GM19397 (cell line): ENCODE data around the gene AKAP6.
A peak's percentile ranks its signal among the peaks of the same experiment; 100 is the strongest.

Experiments used
- ATAC-seq: cut with Tn5 transposase; IDR thresholded peaks from one replicate; pipeline ENCODE4 v1.9.1; 2021; ENCODE audit warnings: mild to moderate bottlenecking, moderate library complexity; ENCODE audit not compliant: unreplicated experiment

Gene AKAP6

GRCh38 chr14:32696325-32697091 is 367.4 kb downstream of the AKAP6 start:
- no peak for ATAC-seq

- no peak for ATAC-seq
Measured at GRCh38 chr14:32697114-32697513, 368.0 kb downstream of the AKAP6 start.

GRCh38 chr14:32697704-32698103 is 368.6 kb downstream of the AKAP6 start:
- no peak for ATAC-seq

GRCh38 chr14:32698831-32699230 is 369.7 kb downstream of the AKAP6 start:
- ATAC-seq: no peak

- no peak for ATAC-seq
Measured at GRCh38 chr14:32701475-32701874, 372.4 kb downstream of the AKAP6 start.

- ATAC-seq: no peak
Measured at GRCh38 chr14:32702088-32702487, 373.0 kb downstream of the AKAP6 start.

- ATAC-seq: peak; percentile 91
Measured at GRCh38 chr14:32702562-32702961, 373.5 kb downstream of the AKAP6 start.

- ATAC-seq: no peak
Measured at GRCh38 chr14:32703183-32703621, 374.1 kb downstream of the AKAP6 start.

- ATAC-seq: no peak
Measured at GRCh38 chr14:32706721-32707519, 377.8 kb downstream of the AKAP6 start.

- no peak for ATAC-seq
Measured at GRCh38 chr14:32707742-32708500, 378.8 kb downstream of the AKAP6 start.

- ATAC-seq: no peak
Measured at GRCh38 chr14:32709027-32709426, 379.9 kb downstream of the AKAP6 start.

- ATAC-seq: no peak
Measured at GRCh38 chr14:32710231-32710671, 381.2 kb downstream of the AKAP6 start.

- ATAC-seq: no peak
Measured at GRCh38 chr14:32710731-32711680, 381.9 kb downstream of the AKAP6 start.

- no peak for ATAC-seq
Measured at GRCh38 chr14:32713856-32714255, 384.8 kb downstream of the AKAP6 start.

- no peak for ATAC-seq
Measured at GRCh38 chr14:32719601-32720000, 390.5 kb downstream of the AKAP6 start.

GRCh38 chr14:32720927-32721326 is 391.8 kb downstream of the AKAP6 start:
- ATAC-seq: no peak

- ATAC-seq: no peak
Measured at GRCh38 chr14:32722631-32723183, 393.6 kb downstream of the AKAP6 start.

- ATAC-seq: no peak
Measured at GRCh38 chr14:32724867-32725471, 395.9 kb downstream of the AKAP6 start.

GRCh38 chr14:32726516-32726915 is 397.4 kb downstream of the AKAP6 start:
- no peak for ATAC-seq
